Stimulated activated memory B cell treated with anti-CD40 and anti-IgM and Interleukin-4, amounts not matched to agents 10 μg/mL and 1 μg/mL and 100 μg/mL, for 72 hours (primary cell): ENCODE measurements around the gene ASCC3.

Experiments used
- ATAC-seq: fragments of 150-1000 bp; cut with Tn5 transposase; 2 replicates; pipeline ENCODE4 v1.10.0; 2021
- H3K27ac Mint-ChIP-seq: one replicate; pipeline ENCODE4 v1.8.0; 2022; ENCODE audit warnings: mild to moderate bottlenecking, mixed read lengths
- H3K27me3 Mint-ChIP-seq: one replicate; pipeline ENCODE4 v1.8.0; 2022; ENCODE audit warnings: mixed read lengths
- H3K36me3 Mint-ChIP-seq: one replicate; pipeline ENCODE4 v1.8.0; 2022; ENCODE audit warnings: mixed read lengths
- H3K4me1 Mint-ChIP-seq: one replicate; pipeline ENCODE4 v1.8.0; 2022; ENCODE audit warnings: mixed read lengths
- H3K4me3 Mint-ChIP-seq: one replicate; pipeline ENCODE4 v1.8.0; 2022; ENCODE audit warnings: mild to moderate bottlenecking, moderate library complexity, mixed read lengths
- H3K9me3 Mint-ChIP-seq: one replicate; pipeline ENCODE4 v1.8.0; 2022; ENCODE audit warnings: mixed read lengths

The ASCC3 gene

GRCh38 chr6:100514660-100515059 is 366.5 kb downstream of the ASCC3 start:
- Mint-ChIP-seq H3K4me1 (no peaks in the 10 kb centered on the region), H3K4me3 (no peak overlapping the region), H3K36me3 (peaks cover 52% of the 10 kb centered on the region), H3K27ac (no peak overlapping the region), H3K27me3 (no peaks in the 10 kb centered on the region), H3K9me3 (no peaks in the 10 kb centered on the region)
- ATAC-seq = no peak

GRCh38 chr6:100512203-100512862 is 368.8 kb downstream of the ASCC3 start:
- H3K4me1 Mint-ChIP-seq = no peaks in the 10 kb centered on the region
- ATAC-seq = no peak
- no peak overlapping the region for H3K4me3 Mint-ChIP-seq
- H3K36me3 Mint-ChIP-seq = peaks cover 57% of the 10 kb centered on the region
- H3K9me3 Mint-ChIP-seq = no peaks in the 10 kb centered on the region
- no peaks in the 10 kb centered on the region for H3K27me3 Mint-ChIP-seq
- no peak overlapping the region for H3K27ac Mint-ChIP-seq

- H3K36me3 Mint-ChIP-seq = peaks cover 42% of the 10 kb centered on the region
- H3K27ac Mint-ChIP-seq = no peak overlapping the region
- no peaks in the 10 kb centered on the region for H3K4me1 Mint-ChIP-seq
- H3K27me3 Mint-ChIP-seq = no peaks in the 10 kb centered on the region
- no peaks in the 10 kb centered on the region for H3K9me3 Mint-ChIP-seq
- ATAC-seq = no peak
- H3K4me3 Mint-ChIP-seq = no peak overlapping the region
Measured at GRCh38 chr6:100509101-100509500, 372.0 kb downstream of the ASCC3 start.

- Mint-ChIP-seq H3K27ac (no peak overlapping the region), H3K27me3 (no peaks in the 10 kb centered on the region), H3K4me3 (no peak overlapping the region), H3K36me3 (peaks cover 27% of the 10 kb centered on the region), H3K4me1 (no peaks in the 10 kb centered on the region), H3K9me3 (no peaks in the 10 kb centered on the region)
- no peak for ATAC-seq
Measured at GRCh38 chr6:100506651-100507050, 374.5 kb downstream of the ASCC3 start.

- H3K27ac Mint-ChIP-seq = no peak overlapping the region
- H3K36me3 Mint-ChIP-seq = peaks cover 11% of the 10 kb centered on the region
- H3K9me3 Mint-ChIP-seq = no peaks in the 10 kb centered on the region
- H3K27me3 Mint-ChIP-seq = no peaks in the 10 kb centered on the region
- H3K4me1 Mint-ChIP-seq = no peaks in the 10 kb centered on the region
- H3K4me3 Mint-ChIP-seq = no peak overlapping the region
- peak; percentile 24 for ATAC-seq
Measured at GRCh38 chr6:100504786-100505737, 376.1 kb downstream of the ASCC3 start.

- Mint-ChIP-seq H3K4me3 (no peak overlapping the region), H3K27ac (no peak overlapping the region), H3K27me3 (peaks cover 4% of the 10 kb centered on the region), H3K36me3 (no peaks in the 10 kb centered on the region), H3K9me3 (peaks cover 7% of the 10 kb centered on the region), H3K4me1 (no peaks in the 10 kb centered on the region)
- no peak for ATAC-seq
Measured at GRCh38 chr6:100503043-100503705, 378.0 kb downstream of the ASCC3 start.

GRCh38 chr6:100493206-100493888 is 387.8 kb downstream of the ASCC3 start:
- H3K9me3 Mint-ChIP-seq = peaks cover 8% of the 10 kb centered on the region
- H3K27me3 Mint-ChIP-seq = peaks cover 44% of the 10 kb centered on the region
- H3K4me1 Mint-ChIP-seq = no peaks in the 10 kb centered on the region
- no peak overlapping the region for H3K4me3 Mint-ChIP-seq
- no peak overlapping the region for H3K27ac Mint-ChIP-seq
- H3K36me3 Mint-ChIP-seq = no peaks in the 10 kb centered on the region
- no peak for ATAC-seq

- H3K9me3 Mint-ChIP-seq = peaks cover 4% of the 10 kb centered on the region
- H3K4me1 Mint-ChIP-seq = no peaks in the 10 kb centered on the region
- H3K4me3 Mint-ChIP-seq = no peak overlapping the region
- ATAC-seq = no peak
- no peaks in the 10 kb centered on the region for H3K36me3 Mint-ChIP-seq
- no peak overlapping the region for H3K27ac Mint-ChIP-seq
- peaks cover 38% of the 10 kb centered on the region for H3K27me3 Mint-ChIP-seq
Measured at GRCh38 chr6:100491952-100492670, 389.0 kb downstream of the ASCC3 start.

- no peaks in the 10 kb centered on the region for H3K9me3 Mint-ChIP-seq
- peaks cover 38% of the 10 kb centered on the region for H3K27me3 Mint-ChIP-seq
- H3K36me3 Mint-ChIP-seq = no peaks in the 10 kb centered on the region
Measured at GRCh38 chr6:100490065-100490464, 391.1 kb downstream of the ASCC3 start.

GRCh38 chr6:100488244-100488643 is 392.9 kb downstream of the ASCC3 start:
- H3K27ac Mint-ChIP-seq = no peak overlapping the region
- no peaks in the 10 kb centered on the region for H3K4me1 Mint-ChIP-seq
- peaks cover 49% of the 10 kb centered on the region for H3K27me3 Mint-ChIP-seq
- ATAC-seq = no peak
- H3K9me3 Mint-ChIP-seq = no peaks in the 10 kb centered on the region
- no peak overlapping the region for H3K4me3 Mint-ChIP-seq
- H3K36me3 Mint-ChIP-seq = no peaks in the 10 kb centered on the region

More at GRCh38 chr6:100490065-100490464, 391.1 kb downstream of the ASCC3 start:
- no peak overlapping the region for H3K4me3 Mint-ChIP-seq
- no peak for ATAC-seq
- no peaks in the 10 kb centered on the region for H3K4me1 Mint-ChIP-seq
- H3K27ac Mint-ChIP-seq = no peak overlapping the region

GRCh38 chr6:100487638-100488037 is 393.5 kb downstream of the ASCC3 start:
- H3K36me3 Mint-ChIP-seq = no peaks in the 10 kb centered on the region
- H3K4me1 Mint-ChIP-seq = no peaks in the 10 kb centered on the region
- no peaks in the 10 kb centered on the region for H3K9me3 Mint-ChIP-seq
- H3K27me3 Mint-ChIP-seq = peaks cover 43% of the 10 kb centered on the region
- no peak overlapping the region for H3K4me3 Mint-ChIP-seq
- no peak overlapping the region for H3K27ac Mint-ChIP-seq
- ATAC-seq = no peak

- ATAC-seq = no peak
- H3K36me3 Mint-ChIP-seq = no peaks in the 10 kb centered on the region
- H3K27ac Mint-ChIP-seq = no peak overlapping the region
- H3K4me1 Mint-ChIP-seq = no peaks in the 10 kb centered on the region
- H3K4me3 Mint-ChIP-seq = no peak overlapping the region
- H3K9me3 Mint-ChIP-seq = no peaks in the 10 kb centered on the region
- peaks cover 22% of the 10 kb centered on the region for H3K27me3 Mint-ChIP-seq
Measured at GRCh38 chr6:100485268-100485667, 395.9 kb downstream of the ASCC3 start.

GRCh38 chr6:100484474-100484873 is 396.7 kb downstream of the ASCC3 start:
- H3K9me3 Mint-ChIP-seq = no peaks in the 10 kb centered on the region
- H3K27me3 Mint-ChIP-seq = peaks cover 18% of the 10 kb centered on the region
- ATAC-seq = no peak
- no peak overlapping the region for H3K27ac Mint-ChIP-seq
- no peak overlapping the region for H3K4me3 Mint-ChIP-seq
- H3K36me3 Mint-ChIP-seq = no peaks in the 10 kb centered on the region
- no peaks in the 10 kb centered on the region for H3K4me1 Mint-ChIP-seq

GRCh38 chr6:100482698-100483097 is 398.4 kb downstream of the ASCC3 start:
- Mint-ChIP-seq H3K4me3 (no peak overlapping the region), H3K9me3 (no peaks in the 10 kb centered on the region), H3K27ac (no peak overlapping the region), H3K27me3 (peaks cover 16% of the 10 kb centered on the region), H3K4me1 (no peaks in the 10 kb centered on the region), H3K36me3 (no peaks in the 10 kb centered on the region)
- peak; percentile 21 for ATAC-seq
